GM19351 (cell line): Measurements from ENCODE around the gene HEYL.

Experiments
- ATAC-seq: cut with Tn5 transposase; IDR thresholded peaks from one replicate; pipeline ENCODE4 v1.9.1; 2021; ENCODE audit warnings: mild to moderate bottlenecking, moderate library complexity; ENCODE audit not compliant: unreplicated experiment

Gene HEYL

DNA sequence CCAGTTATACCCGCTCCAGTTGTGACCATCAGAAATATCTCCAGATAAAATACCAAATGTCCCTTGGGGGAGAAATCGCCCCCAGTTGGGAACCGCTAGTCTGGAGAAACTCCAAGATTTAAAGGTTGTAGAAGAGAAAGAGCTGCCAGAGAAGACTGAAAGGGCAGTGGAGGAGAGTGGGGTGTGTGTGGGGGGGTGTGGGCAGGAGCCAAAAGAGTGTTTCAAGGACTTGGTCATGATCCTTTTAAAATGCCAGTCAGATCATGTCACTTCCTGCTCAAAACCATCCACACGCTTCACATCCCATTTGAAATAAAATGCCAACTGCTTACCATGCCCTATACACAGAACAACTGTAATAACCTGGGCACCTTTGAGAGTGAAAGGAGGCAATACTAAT is 3.4 kb upstream of the HEYL start:
- ATAC-seq = no peak

DNA sequence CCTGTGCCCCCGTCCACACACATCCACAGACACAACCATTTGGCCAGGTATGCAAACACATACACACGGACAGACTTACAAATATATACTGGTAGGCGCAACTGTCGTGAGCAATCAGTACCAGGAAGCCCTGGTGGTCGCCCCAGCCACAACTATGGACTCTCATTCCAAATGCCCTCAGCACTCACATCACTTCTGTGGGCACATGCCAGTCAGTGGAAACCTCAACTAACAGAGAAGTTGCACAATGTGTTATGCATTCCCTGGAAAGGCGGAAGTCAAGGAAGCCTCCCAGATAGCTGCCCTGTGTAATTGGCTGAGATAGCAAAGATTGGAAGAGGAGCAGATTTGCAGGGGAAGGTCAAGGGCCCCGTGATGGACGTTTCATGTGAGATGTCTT is 1.4 kb upstream of the HEYL start:
- ATAC-seq = no peak

DNA sequence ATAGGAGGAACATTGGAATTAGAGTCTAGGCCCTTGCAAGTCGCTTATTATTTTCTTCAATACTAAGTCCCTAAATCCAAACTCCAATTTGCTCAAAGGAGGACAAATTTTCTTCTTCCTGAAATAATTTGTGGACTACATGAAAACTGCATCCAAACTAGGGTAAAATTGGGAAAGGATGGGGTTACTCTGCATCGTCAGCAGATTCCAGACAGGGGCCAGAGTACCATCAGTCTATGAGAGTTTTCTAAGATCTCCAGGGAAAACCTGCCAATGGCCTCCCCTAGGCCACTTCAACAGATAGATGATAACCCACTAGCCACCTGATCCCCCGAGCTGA is 508 bp downstream of the HEYL start:
- ATAC-seq = no peak

DNA sequence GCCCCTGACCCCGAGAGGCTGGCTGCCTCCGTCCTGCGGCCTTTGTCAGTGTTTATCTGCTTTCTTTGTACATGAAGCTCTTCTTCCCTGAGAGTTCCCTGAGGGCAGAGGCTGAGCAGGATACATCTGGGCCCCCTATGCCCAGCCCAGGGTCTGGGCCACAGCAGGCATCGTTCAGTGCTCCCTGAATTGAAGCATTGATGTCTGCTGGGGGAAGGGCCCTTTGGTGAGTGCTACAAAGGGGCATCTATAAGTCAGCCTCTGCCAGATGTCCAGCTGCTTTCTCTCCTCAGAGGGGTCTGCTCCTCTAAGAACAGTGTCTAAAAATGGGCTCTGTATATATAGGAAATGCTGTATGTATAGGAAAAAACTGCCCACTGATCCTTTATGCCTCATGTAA is 2.1 kb downstream of the HEYL start:
- ATAC-seq = no peak

DNA sequence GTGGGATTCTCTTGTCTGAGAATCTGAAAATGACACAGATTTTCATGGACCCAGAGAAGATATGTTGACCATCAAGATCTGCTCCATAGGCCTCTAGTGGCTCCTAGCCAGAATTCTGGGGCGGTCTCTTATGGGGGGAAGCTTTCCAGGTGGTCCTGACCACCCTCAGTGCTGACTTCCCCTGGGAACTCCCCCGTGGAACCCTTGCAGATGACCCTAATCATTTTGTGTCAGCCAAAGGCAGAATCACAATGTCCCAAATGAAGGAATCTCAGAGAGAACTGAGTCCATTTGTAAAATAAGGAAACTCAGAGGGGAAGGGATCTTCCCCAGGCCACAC is 3.6 kb downstream of the HEYL start:
- ATAC-seq = no peak

DNA sequence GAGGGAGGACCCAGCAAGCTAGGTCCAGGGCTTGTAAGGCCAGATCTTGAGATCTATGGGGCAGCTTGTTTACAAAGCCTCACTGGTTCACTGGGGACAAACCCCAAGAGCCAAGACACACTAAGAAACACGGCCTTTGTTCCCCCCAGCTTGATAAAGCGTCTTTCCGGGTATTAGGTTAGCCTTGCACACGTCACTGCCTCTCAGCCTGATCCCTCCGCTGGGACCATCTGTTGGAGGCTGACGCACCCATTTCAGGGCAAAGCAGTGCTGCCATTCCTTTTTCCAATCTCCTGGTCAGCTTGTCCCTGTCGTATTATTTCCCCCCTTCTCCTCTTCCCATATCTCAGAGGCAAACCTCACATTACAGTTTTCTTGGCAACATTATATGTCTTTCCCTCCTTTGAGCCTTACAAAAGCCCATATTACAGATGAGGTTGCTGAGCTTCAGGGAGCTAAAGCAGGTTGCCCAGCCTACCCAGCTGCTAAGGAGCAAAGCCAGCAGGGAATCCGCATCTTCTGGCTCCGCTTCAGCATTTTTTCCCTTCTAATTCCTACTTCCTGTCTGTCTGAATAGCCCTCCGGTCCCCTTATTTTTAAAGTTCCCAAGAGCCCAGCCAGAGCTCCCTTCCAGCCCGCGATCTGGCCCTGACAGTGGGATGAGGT is 4.1 kb downstream of the HEYL start:
- no peak for ATAC-seq

DNA sequence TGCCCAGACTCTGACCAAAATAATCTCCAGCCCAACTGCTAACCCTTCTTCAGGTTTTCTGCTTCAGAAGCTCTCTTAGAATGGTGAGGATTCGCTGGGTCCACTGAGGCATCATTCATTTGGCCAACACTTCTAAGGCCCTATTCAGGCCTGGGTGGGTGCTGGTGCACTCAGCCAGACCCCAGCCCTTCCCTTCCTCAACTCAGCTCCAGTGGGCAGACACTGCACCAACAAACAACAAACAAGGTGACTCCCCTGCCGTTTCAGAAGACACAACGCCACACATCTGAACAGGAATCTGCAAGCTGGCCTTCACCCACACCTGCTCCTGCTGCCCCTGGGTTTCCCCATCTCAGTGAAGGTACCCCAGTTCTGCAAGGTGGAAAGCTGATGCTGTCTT is 6.0 kb downstream of the HEYL start:
- ATAC-seq = no peak

DNA sequence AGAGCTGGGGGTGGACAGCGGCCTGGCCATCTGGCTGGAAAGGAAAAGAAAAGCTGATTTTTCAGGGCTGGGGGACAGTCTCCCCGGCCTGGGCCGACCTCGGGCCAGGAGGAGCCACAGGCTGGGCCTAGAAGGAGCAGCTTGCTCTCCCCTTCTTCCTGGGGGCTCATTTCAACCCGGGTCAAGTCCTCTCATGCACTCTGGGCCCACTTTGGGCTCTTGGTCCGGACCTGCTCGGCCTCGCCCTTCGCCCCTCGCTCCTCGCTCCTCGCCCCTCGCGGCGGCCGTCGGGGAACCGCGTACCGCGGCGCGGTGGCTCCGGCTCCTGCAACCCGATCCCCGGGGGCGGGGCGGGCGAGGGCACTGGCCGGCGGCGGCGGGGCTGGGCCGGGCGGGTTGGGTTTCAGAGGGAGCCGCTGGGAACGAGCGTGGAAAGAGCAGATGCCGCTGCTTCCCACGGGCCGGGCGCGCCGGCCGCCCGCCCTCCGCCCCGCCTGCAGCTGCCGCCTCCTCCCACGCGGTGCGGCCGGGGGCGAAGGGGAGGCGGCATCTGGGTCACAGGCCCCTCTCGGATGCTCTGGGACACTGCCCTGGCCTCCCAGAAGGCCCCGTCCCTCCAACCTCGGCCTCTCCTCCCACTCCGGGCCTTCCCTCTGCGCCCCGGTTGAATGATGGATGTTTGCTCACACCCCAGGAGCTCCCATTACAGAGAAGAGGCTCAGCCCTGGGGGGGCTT is 6.6 kb downstream of the HEYL start:
- no peak for ATAC-seq

DNA sequence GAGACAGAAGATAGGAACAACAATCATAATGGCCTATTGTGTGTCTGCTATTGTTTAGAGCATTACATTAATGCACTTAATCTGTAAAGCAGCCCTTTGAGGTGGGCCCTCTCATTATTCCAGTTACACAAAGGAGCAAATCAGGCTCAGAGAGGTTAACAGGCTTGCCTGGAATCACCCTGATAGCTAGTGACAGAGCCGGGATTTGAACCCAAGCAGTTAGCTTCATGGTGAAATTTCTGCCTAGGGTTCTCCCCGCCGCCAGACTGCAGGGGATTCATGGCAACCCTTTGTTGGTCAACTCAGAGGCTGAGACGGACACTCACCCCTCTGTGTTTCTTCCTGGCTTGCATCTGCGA is 7.1 kb downstream of the HEYL start:
- no peak for ATAC-seq

DNA sequence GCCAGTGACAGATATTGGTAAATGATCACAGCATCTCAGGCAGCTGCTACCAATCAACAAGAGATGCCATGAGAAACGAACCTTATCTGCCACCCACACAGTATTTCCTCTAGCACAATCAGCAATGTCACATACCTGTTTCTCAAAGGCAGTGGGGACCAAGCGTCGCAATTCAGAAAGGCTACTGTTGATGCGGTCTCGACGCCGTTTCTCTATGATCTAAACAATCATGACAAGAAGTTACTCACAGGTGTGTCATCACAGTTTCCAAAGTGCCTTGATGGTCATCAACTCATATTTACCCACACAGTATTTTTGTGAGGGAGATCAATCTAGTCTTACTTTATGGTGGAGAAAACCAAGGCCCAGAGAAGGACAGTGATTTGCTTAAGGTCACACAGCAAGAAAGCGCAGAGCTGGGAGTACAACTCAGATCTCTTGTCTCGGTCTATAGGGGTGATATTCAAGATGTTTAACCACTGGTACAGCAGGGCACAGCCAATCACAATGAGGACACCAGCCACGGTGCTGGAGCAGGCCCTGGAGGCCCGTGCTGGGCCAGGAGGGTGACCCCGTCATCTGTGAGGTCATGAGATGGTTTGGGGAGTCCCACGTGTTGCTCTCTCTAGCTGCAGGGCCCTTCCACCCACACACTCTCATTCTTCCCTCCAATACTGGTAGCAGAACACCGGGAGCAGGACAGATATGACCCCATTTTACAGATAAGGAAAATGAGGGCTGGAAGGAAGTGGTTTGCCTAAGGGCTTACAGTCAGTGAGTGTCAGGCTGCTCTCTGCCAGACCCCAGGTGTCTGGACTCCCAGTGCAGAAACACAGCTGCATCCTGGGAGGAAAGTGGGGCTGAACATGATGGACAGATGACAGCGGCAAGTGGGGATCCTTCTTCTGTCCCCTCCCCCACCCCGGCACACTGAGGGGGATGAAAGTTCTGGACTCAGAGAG is 7.8 kb downstream of the HEYL start:
- no peak for ATAC-seq

DNA sequence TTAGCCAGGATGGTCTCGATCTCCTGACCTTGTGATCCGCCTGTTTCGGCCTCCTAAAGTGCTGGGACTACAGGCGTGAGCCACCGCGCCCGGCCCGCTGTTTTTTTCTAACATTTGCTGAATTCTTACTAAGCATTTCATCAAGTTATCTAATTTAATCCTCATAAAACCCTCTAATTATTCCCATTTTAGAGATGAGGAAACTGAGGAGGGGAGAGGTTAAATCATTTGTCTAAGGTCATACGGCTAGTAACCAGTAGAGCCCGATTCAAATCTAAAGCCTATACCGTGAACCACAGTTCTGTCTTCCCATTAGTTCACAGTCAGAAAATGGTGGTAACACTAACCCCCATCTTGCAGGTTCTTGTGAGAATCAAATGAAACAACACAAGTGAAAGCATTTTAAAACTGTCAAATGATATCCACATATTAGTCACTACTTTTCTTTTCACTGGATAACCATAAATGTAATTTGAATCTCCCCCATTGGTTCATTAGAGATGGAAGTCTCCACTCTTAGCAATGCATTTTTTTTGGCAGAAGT is 10.6 kb downstream of the HEYL start:
- no peak for ATAC-seq

DNA sequence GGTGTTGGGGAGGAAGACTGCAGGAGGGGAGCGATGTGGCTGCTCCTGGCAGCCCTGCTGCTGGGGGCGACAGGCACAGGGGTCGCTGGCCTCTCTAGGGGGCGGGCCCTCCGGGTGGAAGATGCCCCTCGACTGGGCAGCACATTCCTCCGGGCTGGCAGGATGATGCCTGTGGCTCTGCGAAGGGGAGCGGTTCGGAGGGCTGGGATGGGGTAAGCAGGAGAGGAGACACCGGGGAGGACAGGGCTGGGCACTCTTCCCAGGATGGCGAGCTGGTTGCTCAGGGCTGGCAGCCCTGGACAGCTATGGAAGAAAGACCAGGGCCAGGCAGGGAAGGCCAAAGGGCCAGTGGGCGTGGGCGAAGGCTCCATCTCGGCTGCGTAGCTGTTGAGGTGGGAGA is 12.8 kb downstream of the HEYL start:
- no peak for ATAC-seq

DNA sequence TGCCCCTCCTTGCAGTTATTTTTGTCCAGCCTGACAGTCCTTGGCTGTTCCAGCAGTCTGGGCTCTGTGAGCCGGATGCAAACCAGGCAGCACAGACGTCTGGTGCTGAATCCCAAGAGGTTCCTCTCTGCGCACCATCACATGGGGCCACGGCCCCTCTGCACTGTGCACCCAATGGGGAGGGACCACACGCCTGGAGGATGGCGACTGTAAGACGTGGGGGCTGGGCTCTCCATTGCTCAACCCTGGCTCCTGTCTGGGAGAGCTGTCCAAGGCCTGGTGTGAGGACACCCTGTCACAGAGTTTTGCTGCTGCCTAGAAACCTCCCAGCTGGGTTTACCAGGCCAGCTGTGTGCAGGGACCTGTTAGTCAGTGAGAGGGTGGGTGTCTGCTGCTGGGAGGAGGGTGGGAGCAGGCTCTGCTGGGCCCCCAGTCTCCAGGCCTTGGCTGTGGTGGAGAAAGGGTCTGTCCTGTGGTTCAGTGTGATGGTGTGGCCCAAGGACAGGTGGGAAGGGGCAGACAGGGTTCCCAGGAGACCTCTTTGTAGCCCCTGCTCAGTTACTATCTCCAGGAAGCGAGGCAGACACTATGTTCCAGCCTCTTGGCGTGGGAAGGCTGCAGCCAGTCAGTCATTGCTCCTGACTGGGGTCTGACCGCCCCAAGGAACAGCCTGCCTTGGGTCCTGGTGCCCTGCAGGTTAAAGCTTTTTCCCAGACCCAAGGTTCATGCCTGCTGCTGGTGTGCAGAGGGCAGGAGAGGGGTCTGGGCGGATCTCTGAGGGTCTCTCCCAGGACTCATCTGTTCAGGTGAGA is 13.8 kb downstream of the HEYL start:
- no peak for ATAC-seq

DNA sequence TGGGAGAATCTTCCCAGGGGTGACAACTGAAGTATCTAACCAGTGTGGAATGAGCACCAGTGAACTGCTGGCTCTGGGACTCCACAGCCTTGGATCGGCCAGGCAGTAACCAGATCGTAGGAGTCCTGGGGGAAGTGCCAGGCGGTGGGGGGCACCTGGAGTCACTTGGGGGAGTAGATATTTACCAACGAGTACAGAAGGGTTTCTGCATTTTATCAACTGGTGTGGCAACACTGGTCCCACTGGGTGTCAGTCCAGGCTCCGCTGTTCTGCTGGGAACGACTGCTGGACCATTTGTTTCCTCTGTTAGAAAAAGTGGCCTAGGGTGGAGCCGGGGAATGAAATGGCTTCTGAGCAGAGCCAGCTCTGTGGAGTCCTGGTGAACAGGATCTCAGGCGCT is 14.4 kb downstream of the HEYL start:
- no peak for ATAC-seq

DNA sequence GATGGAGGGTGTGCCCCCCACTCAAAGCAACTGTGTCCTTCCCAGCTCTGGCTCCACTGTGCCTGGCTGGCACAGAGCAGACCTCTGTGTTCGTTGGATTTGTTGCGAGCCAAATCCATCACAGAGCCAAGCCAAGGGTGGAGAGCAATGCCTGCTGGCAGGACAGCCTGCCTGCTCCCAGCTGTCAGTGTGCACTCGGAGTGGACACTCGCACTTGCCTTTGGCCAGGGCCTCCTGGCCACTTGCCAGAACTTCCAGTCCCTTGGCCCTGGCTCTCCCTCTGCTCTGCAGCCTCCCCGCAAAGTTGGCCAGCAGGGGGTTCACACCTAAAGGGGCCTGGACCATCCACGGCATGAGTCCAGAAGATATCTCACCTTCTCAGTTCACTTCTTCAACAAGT is 16.4 kb downstream of the HEYL start:
- ATAC-seq = no peak

DNA sequence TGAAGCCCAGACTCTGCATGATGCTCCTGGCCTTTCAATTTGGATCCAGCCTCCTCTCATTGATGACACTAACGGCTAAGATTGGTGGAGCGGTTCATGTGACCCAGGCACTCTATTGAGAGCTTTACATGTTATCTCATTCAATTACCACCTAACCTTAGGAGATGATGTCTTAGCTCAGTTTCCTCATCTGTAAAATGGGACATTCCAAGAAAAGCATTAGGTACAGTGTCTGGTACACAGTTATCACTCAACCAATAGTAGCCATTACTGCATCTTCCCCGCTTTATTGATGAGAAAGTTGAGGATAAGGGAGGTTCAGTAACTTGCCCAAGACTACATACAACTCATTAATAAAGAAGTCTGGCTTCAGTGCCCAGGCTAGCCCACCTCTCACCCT is 17.0 kb downstream of the HEYL start:
- no peak for ATAC-seq

DNA sequence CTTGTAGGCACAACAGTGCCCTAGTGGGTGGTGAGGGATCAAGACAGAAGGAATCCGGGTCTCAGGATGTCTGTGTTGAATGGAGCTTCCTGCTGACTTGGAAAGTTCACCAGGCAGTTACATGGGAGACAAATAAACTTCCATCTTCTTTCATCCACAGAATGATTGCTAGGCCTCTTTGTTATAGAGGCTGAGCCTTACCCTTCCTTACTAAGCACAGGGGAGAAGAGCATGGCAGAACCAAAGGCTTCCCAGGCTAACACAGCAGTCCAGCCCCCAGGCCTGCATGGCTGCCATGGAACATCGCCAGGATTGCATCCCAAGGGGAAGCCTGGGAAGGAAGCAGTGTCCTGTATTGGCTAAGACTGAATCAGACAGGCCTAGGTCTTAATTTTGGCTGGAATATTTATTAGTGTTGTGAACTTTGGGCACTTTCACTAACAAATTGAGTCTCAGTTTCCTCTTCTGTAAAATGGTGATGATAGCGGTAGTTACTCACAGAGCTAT is 18.7 kb downstream of the HEYL start:
- ATAC-seq = no peak

DNA sequence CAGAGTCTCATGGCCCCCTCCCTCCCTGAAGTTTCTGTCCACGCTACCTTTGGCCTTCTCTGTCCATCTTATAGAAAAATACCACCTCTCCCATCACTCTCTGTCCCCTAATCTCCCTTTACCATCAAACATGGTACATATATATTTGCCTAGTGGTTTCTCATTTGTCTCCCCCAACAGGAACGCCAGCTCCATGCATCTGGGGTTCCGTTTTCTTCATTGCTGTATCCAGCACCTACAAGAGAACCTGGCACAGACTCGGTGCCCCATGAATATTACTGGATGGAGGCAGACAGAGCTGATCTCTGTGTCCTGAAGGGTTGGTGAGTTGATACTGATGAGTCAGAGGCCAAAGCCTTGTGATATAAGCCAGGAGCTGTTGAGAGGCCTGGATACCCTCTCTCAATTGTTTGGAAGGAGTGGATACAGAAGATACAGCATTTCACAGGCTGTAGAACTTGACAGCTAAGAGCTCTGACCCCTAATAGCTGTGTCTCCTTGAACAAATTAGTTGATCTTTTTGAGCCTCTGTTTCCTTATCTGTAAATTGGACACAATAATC is 21.9 kb downstream of the HEYL start:
- ATAC-seq = no peak

DNA sequence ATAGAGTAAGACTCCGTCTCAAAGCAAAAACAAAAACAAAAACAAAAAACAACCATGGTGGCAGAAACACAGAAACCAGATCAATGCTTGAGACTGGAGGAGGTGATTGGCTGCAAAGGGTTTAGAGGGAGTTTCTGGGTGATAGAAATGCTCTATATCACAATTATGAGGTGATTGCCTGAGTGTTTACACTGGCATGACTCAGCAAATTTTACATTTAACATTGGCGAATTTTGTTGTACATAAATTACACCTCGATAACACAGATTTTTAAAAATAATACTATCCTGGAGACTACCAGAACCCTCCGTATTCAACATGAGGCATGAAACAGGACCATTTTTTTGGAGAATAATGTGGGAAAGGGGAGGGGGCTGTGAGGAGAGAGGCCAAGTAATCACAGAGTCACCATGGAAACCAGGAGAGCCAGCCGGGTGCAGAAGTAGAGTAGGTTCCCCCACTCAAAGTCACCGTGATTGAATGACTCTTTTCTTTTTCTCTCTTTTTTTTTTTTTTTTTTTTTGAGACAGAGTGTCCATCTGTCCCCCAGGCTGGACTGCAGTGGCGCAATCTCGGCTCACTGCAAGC is 24.3 kb downstream of the HEYL start:
- ATAC-seq = no peak

DNA sequence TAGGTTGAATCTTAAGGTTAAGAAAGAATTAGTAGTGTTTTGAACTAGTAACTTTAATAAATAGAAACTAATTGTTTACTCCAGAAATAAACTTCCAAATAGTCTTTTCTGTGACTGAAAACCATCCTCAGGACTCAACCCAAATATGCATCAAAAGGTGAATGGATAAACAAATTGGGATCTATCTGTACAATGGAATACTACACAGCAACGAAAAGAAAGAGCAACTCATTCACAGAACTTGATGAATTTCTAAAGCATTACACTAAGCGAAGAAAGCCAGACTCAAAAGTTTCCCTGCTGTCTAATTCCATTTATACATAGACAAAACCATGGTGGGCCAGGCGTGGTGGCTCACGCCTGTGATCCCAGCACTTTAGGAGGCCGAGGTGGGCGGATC is 25.0 kb downstream of the HEYL start:
- no peak for ATAC-seq
